Measurements from ENCODE around the gene UNC93A.
"Not testable (repeated sequence)": the region's sequence is repeated elsewhere in the genome, so short reads cannot be mapped to it uniquely, and the experiment has no call there.

UNC93A gene

DNA sequence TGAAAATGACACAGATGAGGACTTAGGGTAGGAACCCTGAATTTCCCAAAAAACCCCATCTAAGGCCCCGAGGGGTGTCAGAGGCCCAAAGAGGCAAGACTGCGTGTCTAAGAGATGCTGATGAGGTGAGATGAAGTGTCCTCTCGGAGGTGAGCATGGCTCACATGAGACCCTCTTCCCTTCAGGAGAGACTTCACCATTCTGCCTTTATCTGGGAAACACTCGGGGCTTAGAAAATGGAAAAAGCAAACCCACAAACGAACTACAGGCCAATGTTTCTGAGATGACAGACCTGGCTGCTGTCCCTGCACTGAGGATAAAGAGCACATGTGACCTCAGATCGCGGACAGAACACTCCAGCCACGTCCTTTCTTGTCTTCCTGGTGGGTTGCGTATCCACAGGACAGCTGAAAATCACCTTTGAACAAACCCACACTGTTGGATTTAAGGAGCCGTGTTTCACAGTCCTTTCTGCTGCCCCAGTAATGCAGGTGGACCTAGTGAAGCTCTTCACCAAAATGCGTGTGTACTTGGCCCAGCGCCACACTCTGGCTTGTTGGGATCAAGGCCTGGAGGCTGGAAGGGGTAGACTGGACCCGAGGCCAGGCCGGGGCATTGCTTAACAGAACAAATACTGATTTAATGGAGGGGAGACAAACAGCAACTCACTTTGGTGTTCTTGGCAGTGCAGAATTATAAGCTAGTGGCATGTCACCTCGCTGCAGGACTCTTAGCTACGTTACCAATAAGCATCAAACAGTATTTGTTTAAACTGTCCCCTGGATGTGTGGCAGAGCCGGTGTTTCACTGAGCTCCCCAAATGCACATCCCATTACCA, 18.5 kb downstream of the UNC93A start:
- not testable (repeated sequence) for DNase-seq (ENCODE audit: low read depth in 2 of 3, low spot score in 2 of 3)

DNA sequence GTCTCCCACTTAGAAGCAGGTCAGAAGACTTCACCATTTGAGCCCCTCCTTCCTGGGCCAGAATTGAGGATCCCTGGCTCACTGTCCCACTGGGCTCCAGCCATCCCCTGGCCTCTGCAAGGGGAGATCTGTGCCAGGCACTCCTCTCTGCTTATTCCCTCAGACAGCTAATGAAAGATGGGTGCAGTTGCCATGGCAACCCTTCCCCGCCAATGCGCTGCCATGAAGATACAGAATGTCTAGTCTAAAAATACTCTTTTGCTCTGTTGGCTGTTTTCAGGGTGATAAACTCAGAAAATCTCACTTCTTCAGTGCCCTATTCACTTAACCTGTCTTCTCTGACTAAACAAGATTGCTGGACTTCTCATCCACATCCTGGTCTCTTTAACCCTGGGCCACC, 20.2 kb downstream of the UNC93A start:
- DNase-seq (ENCODE audit: low read depth in 2 of 3, low spot score in 2 of 3), result no peak

DNA sequence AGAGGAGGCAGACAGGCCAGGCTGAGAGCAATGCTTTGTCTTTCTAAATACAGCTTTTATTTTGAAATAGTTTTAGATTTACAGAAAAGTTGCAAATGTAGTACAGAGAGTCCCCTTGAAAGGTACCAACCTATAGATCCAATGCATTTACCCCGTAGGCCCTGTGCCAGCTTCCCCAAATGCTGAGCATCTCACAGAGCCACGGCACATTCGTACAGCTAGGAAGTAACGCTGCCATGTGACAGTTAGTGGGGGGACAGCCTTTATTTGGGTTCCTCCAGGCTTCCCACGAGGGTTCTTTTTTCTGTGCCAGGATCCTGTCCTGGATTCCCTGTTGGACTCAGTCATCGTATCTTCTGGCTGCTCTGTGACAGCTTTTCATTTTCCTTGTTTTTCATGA, 20.6 kb downstream of the UNC93A start:
- not testable (repeated sequence) for DNase-seq (ENCODE audit: low read depth in 2 of 3, low spot score in 2 of 3)

DNA sequence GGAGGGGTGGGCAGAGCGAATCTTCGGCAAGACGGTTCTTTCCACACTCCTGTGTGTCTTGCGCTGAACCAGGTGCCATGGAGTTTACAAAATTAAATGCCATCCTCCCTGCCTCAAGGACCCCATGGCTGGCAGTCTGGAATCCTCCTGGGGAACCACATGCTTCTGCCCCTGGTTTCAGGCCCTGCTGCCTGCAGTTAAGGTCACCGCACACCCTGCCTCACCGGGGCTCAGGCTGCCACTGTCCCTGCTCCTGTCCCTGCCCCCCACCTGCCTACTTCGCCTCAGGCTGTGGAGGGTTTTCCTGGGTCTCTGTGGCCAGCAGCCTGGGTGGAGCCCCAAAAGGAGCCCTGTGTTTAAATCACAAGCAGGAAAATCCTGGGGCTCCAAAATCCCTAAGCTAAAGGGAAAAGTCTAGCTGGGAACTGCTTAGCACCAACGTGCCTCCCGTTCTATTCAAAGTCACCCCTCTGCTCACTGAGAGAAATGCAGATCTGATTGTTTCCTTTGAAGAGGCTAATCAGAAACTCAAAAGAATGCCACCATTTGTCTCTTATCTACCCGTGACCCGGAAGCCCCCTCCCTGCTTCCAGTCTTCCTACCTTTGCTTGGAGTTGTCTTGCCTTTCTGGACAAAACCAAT, 23.2 kb downstream of the UNC93A start:
- no peak for DNase-seq (ENCODE audit: low read depth in 2 of 3, low spot score in 2 of 3)

DNA sequence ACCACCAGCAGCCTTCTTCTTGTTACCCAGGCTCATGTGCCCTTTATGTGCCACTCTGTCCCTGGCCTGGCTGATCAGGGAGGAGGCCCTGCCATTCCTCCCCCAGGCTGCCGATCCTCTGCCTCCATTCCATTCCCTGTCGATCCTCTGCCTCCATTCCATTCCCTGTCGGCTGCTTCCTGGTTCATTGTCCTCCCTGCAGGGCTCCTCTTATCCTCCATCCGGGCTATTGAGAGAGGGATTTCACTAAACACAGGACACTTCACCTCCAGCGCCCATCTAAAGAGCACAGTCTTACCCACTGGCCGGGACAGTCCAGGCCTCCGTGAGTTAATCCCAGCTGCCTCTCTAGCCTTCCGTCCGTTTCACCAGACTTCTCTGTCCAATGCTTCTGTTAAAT, 26.1 kb downstream of the UNC93A start:
- DNase-seq (ENCODE audit: low read depth in 2 of 3, low spot score in 2 of 3), result no peak

DNA sequence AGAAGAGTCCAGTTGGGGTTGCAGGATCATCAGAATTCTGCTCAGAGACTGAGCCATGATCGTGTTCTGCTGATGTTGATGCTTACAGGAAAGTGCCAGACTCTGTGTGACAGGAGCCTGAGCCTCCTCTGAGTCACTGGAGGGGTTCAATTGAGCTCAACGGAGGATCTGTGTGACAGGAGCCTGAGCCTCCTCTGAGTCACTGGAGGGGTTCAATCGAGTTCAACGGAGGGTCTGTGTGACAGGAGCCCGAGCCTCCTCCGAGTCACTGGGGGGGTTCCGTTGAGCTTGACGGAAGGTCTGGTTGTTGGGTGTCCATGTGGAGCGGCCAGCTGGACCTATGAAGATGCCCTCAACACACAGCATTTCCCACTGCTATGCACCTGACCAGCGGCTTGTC, 27.2 kb downstream of the UNC93A start:
- not testable (repeated sequence) for DNase-seq (ENCODE audit: low read depth in 2 of 3, low spot score in 2 of 3)

DNA sequence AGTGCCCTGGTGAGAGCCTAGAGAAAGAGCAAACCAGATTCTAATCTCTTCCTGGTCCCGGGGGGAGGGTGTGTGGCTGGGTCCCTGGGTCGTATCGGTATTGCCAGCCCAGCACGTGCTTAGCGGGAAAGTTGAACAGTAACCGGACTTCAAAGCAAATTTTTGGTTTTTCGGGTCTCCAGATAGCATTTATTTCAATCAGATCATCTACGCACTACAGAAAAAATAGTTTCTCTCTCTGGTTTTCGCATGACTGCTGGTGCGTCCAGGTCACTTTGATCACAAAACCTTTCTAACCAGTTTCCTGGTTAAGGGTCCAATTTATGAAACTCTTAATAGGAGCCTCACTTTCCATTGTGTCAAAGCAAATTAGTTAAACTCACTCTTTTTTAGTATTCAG, 27.7 kb downstream of the UNC93A start:
- not testable (repeated sequence) for DNase-seq (ENCODE audit: low read depth in 2 of 3, low spot score in 2 of 3)

DNA sequence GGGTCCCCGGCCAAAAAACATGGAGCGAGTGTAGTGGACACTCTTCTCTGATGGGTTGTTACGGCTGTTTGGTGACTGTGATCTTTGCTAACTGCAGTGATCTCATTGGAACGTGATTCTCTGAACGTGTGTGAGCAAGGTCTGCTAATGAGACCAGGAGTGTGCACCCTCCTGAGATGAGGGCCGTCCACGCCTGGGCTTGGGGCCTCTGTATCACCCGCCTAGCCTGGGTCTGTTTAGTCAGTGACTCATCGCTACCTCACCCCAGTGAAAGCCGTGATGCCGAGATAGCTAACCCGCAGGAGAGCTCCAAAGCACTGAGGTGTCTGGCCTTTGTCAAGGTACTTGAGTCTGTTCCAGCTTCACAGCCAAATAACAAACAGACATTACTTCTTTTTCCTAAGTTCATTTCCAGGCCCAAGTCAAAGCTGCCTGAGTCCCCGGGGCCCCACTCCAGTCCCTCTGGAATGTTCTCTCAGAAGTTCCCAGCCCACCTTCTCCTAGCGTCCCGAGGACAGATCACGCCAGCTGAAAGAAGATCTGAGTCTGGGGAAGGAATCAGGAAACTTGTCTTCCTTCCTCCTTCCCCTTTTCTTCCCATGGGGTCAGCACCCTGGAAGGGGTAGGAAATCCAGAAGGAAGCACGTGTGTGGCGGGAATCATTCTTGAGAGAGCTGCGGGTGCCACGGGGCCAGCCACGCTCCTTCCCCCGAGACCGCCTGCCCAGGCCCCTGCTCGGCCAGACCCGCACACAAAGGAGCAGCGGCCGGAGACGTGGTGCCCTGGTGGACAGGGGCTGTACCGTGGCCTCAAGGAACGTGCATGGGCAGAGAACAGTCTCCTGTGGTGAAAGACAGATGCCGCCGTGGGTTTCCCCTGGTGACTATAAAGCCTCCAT, 29.0 kb downstream of the UNC93A start:
- not testable (repeated sequence) for DNase-seq (ENCODE audit: low read depth in 2 of 3, low spot score in 2 of 3)

DNA sequence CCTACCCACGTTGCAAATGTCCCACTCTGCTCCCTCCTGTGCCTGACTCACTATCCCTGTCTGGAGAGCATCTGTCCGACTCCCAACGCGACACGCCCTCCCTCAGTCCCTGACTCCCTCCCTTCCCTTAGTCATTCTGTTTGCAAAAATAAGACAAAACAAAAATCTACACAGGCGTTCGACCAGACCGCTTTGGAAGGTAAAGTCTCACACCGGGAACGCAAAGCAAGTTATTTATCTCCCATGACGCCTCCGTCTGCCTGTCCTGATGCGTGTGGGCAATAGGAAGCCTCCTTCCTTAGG, 29.6 kb downstream of the UNC93A start:
- DNase-seq (ENCODE audit: low read depth in 2 of 3, low spot score in 2 of 3), result not testable (repeated sequence)

DNA sequence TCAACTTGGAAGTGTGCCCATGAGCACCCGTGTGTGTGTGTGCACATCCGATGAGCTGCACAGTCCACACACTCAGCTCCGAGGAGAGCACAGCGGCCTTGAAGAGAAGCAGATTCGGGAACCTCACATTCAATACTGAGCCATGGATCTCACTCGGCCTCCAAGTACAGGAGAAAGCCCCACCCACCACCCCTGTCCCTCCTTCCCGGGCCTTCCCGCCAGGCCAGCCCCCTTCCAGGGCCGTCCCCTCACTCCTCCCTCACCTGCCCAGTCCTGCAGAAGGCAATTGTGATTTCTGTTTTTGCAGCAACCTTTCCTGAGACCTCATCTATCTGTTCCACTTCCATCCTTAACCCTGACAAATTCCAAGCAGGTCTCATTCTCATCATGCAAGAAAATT, 30.1 kb downstream of the UNC93A start:
- not testable (repeated sequence) for DNase-seq (ENCODE audit: low read depth in 2 of 3, low spot score in 2 of 3)

DNA sequence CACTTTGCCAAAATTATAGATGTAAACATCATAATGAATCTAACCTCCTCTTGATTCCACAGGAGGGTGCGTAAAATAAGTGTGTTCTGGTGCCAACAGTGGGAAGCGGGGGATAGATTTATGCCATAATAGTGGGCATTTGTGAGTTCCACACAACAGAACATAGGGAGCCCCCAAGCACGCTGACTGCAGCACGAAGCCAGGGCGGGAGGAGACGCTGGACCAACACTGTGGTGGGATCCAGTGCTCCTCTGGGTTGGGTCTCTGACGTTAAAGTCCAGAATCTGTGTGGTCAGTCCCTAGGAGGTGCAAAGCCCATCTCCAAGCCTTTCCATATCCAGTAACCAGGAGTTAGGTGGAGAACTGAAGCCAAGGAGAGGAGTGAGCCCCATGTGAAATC, 32.0 kb downstream of the UNC93A start:
- no peak for DNase-seq (ENCODE audit: low read depth in 2 of 3, low spot score in 2 of 3)

DNA sequence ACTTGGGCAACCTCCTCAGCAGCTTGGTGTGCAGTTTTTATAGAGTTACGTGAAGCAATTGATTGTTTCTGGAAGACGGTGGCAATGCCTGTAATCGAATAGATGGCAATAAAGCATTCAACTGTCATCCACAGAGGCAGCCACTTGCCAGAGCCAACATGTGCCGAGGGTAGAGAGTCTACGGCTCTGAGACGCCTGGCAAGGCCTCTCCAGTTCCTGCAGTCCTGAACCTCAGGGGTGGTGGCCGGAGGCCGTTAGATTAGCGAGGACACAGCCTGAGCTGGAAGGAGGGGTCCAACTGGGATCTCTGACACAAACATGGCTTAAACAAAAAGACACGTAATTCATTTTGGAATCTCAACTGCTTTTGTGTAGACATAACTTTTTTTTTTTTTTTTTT, 33.0 kb downstream of the UNC93A start:
- DNase-seq (ENCODE audit: low read depth in 2 of 3, low spot score in 2 of 3), result no peak

DNA sequence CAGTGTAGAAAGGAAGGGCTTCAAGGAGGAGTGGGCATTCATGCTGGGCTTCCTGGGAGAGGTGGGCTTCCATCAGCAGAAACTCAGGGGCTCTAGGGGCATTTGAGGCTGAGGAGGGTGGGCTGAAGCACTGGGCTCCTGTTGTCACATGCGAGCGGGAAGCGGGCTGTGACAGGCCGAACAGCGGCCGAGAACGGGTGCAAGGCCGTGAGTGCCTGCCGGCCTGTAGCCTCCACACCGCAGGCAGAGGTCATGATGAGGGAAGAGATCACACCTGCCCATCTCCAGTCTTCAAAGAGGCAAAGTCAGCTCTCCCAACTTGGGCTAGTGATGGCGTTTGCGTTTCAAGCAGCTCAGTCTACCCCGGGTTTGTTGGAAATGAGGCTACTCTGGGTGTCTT, 34.7 kb downstream of the UNC93A start:
- DNase-seq (ENCODE audit: low read depth in 2 of 3, low spot score in 2 of 3), result no peak

DNA sequence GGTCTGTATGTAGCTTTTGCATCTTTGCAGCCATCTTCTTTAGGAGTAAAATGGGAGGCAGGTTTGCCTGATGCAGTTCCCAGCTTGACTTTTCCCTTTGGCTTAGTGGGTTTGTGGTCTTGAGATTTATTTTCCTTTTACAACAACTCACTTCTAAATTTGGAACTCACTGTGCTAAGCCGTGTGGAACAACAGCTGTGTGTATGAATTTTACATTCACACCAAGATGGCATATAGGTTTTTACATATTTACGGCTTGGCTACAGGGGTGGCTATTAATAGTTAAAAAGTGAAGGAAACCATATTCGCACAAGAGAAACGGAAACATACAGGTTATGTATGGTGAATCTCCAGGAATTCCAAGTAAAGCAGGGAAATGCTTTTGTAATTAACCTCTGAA, 36.3 kb downstream of the UNC93A start:
- no peak for DNase-seq (ENCODE audit: low read depth in 2 of 3, low spot score in 2 of 3)

DNA sequence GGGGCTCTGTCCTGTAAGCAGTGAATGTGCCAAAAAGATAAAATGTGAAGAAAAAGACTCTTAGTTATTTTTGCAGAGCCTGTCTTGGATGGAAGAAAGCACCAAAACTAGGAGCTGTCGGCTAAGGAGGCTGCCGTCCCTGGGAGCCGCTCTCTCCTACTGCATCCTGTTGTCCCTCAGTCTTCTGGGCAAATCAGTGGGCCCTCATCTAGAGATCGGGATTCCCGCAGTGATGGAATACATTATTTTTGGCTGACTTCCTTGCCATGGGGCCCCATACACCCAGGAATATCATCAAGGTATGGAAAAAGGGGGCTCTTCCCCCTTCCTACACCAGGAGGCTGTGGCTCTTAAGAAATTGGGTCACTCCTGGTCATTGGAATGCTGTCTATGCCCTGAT, 37.0 kb downstream of the UNC93A start:
- DNase-seq (ENCODE audit: low read depth in 2 of 3, low spot score in 2 of 3), result no peak

DNA sequence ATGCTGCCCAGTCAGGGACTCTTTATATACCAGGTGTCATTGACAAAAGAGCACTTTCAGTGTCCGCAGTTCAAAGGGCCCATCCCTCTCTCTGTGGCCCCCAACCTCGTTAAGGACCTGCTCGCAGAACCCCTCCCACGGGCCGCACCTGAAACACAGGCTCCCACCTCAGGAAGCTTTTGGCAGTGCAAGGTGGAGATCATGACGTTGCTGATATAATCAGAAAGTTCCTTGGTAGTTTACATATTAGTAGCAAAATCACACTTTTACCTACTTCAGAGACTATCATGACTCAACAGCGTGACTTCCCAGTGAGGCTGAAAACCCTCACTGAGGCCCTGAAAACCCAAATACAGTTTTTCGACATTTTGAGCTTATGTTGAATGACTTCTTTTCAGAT, 37.9 kb downstream of the UNC93A start:
- no peak for DNase-seq (ENCODE audit: low read depth in 2 of 3, low spot score in 2 of 3)

DNA sequence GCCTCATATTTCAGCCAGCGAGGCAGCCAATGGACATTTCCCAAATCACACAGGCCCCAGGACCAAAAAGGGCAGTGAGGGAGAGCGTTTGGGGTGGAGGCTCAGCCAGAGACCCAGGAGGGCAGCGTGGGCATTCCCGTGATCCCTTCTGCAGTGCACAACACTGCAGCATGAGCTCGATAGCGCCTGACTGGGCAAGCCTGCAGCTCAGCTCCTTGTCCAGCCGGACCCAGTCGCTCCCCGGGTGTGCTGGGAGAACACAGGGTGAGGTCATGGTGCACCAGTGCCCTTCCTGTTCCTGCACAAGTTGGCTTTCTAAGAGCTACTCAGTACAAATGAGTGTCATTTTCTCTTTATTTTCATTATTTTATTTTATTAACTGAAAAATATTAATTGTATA, 39.6 kb downstream of the UNC93A start:
- no peak for DNase-seq (ENCODE audit: low read depth in 2 of 3, low spot score in 2 of 3)

DNA sequence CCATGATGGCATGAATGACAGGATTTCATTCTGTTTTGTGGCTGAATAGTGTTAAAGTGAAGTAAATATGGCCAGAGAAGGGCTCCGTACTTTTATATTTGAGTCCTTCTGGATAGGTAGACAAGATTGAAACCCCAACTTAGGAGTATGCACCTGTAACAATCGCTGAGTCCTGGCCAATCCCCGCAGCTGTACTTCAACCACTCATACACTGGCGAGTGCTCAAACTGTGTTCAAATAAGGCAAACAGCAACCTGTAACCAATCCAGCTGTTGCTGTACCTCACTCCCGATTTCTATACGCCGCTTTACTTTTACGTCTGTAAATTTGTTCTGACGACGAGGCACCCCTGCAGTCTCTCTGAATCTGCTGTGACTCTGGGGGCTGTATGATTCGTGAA, 40.5 kb downstream of the UNC93A start:
- DNase-seq (ENCODE audit: low read depth in 2 of 3, low spot score in 2 of 3), result no peak

DNA sequence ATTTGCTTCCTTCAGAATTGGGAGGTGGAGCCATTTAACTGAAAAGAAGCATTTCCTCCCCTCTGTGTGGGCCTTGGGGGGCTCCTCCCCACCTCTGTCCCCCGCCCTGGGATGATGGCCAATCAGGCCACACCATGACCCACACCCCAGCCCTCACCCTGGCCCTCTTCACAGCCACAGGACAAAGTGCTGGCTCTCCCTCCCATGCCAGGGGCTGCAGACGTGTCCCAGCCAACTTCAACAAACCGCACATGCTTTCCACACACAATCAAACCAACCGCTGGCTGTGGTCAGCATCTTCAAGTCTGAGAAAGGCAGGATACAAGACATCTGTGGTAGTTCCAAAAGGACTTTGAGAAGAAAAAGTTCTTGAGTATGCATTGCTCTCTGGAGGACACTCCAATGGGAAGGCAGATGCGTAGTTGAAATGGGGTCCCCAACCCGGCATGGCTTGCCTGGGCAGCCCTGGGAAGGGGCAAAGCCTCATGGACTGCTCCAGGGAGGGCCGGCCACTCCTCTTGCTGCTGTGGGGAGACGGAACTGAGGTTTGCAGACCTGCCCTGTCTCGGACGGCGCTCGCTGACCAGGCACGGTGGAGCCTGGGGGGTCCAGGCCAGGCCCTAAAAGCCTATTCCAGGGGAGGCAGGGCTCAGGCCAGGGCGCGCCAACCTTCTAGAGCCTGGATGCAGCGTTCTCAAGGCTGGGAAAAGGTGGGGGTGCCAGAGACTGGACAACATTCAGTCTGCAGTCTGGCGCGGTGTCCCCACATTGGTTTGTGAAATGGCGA, 45.9 kb downstream of the UNC93A start:
- DNase-seq (ENCODE audit: low read depth in 2 of 3, low spot score in 2 of 3), result no peak

DNA sequence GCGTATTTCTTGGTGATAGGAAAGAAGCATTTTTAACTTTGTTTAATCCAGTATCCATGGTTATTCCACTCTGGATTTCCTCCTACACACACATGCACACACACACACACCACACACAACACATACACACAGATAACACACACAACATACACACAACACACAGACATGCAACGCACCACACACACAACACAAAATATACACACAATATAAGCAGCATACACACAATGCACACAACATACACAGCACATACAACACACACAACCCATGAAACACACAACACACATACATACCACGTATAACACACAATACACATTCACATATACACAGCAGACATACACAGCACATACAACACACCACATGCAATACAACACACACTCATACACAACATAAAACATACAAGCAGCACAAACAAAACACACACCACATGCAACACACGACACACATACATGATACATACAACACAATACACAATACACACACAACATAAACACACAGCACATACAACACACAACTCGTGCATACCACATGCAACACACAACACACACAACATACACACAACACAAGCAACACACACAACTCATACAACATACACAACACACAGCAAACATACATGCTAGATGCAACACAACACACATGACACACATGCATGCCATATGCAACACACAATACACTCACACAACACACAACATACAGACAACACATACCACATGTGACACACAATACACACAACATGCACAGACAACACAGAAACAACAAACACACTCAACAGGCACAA, 46.7 kb downstream of the UNC93A start:
- DNase-seq (ENCODE audit: low read depth in 2 of 3, low spot score in 2 of 3), result no peak
